NCI-H1694 (cell line): ENCODE measurements around the gene METRNL.
"Not testable (repeated sequence)": the region's sequence is repeated elsewhere in the genome, so short reads cannot be mapped to it uniquely, and the experiment has no call there.

Experiments used
- DNase-seq: peaks from one replicate; lab custom pipeline; 2025; lab: John Stamatoyannopoulos, UW

METRNL gene

GRCh38 chr17:83106913-83107655, 27.7 kb downstream of the METRNL start:
- no peak for DNase-seq

GRCh38 chr17:83107656-83108048, 28.2 kb downstream of the METRNL start:
- DNase-seq, result no peak

DNA sequence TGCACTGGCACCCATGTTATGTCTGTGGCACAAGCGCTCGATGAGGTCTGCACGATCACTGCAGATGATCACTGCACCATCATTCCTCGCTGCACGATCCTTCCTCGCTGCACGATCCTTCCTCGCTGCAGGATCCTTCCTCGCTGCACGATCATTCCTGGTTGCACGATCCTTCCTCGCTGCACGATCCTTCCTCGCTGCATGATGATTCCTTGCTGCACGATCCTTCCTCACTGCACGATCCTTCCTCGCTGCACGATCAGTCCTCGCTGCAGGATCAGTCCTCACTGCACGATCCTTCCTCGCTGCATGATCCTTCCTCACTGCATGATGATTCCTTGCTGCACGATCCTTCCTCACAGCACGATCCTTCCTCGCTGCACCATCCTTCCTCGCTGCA, 29.3 kb downstream of the METRNL start:
- DNase-seq, result no peak

GRCh38 chr17:83109386-83109785, 30.0 kb downstream of the METRNL start:
- no peak for DNase-seq

- peak; percentile 66 for DNase-seq
These were observed 30.6 kb downstream of the METRNL start for GRCh38 chr17:83109793-83110645.

GRCh38 chr17:83110735-83111134, 31.3 kb downstream of the METRNL start:
- no peak for DNase-seq

DNA sequence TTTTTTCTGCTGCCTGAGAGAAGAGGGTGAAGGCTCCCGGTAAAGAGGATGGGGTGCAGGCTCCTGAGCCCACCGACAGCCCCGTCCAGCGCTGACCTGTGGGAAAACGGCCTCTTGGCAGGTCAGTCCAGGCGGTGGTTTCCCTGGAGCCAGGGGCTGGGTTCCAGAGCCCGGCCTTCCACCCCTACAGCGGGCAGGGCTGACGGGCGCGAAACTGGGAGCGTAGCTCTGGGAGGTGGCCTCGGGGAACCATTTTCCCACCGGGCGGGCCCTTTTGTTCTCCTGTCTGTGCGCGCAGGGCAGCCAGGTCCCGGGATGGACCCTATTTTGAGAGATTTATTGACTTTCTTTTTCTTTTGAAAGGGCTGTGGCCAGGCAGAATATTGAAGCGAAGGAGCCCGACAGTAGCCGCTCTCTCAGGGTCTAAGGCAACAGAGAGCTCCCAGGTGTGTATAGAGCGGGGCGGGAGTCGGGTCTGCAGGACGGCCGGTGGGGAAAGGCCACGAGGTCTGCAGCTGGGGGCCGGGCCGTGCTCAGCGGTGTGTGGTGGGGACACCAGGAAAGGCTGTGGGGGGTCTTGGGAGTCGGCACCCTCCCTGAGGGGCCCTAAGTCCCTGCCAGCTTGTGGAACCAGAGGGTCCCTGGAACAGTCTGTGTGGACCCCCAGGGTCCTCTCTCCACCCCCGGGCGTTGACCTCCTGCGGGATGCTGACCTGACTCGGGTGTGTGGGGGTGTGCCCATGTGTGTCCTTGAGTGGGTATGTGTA, 32.3 kb downstream of the METRNL start:
- no peak for DNase-seq

GRCh38 chr17:83113381-83113780, 34.0 kb downstream of the METRNL start:
- no peak for DNase-seq

GRCh38 chr17:83113792-83114191, 34.4 kb downstream of the METRNL start:
- no peak for DNase-seq

- no peak for DNase-seq
These were observed 35.3 kb downstream of the METRNL start for GRCh38 chr17:83114706-83115105.

GRCh38 chr17:83115202-83115651, 35.8 kb downstream of the METRNL start:
- no peak for DNase-seq

- DNase-seq, result no peak
These were observed 36.4 kb downstream of the METRNL start for GRCh38 chr17:83115832-83116231.

DNA sequence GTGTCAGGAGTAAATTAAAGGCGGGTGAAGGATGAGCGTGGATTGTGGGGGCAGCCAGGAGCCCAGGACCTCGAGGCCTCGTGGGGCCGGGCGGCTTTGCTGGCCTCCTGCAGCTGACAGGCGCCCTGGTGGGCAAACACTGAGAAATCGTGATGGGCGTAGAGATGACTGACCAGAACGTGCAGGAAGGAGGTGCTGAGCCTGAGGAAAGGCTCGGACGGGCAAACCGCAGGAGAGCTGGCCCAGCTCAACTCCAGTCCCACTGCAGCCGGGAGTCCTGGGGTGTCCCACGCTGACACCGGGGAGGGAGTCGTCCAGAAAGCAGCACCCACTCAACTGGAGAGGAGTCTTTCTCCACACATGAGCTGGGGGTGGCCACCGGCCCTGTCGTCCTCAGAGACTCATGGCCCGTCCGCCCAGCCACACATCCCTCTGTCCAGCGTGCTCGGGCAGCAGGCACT, 36.9 kb downstream of the METRNL start:
- DNase-seq, result no peak

DNA sequence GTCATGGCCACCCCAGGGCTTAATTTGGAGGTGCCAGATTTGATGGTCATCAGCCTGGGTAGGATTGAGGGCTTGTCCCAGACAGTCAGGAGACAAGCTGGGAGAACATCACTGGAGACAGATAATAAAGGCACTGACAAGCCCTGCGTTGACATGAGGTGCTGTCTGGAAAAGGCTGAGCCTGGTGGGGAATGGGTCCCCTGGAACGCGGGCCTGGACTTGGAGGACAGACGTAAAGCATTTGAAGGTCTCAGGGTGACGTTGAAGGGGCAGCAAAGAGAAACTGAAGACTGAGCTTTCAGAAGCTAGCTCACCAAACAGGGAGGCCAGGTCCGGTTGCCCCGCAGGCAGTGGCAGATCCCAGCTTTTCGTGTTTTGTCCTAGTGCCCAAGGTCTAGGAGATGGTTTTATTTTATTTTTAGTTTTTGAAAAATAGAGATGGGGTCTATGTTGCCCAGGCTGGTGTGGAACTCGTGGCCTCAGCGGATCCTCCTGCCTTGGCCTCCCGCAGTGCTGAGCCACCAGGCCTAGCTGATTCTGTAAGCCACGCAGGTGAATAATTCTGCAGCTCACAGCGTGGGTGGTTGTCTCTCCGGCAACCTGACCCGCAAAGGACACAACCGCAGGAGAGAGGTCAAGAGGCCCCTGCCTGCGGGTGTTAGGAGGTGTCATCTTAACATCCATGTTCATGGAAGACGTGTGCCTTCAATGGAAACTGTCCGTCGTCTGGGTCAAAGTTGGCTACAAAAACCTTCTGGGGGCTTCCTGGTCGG, 37.6 kb downstream of the METRNL start:
- no peak for DNase-seq

DNA sequence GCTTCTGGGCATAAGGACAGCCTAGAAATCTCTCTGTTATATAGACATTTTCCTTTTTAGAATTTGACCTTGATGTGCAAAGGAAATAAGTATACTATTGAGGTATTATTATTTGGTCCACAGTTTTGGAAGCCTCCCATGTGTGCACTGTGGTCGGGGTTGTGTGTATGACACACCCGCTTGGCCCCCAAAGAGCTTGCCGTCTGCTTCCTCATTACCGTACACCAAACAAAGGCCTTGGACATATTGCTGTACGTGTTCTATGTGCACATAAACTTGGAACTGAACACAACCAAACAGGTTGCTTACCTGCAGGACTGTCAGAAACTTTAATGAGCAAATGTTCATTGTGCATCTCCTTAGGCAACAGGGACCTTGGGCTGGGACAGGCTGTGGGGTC, 38.2 kb downstream of the METRNL start:
- no peak for DNase-seq

GRCh38 chr17:83118071-83118841, 38.8 kb downstream of the METRNL start:
- DNase-seq, result no peak

GRCh38 chr17:83119987-83120864, 40.8 kb downstream of the METRNL start:
- DNase-seq, result no peak

DNA sequence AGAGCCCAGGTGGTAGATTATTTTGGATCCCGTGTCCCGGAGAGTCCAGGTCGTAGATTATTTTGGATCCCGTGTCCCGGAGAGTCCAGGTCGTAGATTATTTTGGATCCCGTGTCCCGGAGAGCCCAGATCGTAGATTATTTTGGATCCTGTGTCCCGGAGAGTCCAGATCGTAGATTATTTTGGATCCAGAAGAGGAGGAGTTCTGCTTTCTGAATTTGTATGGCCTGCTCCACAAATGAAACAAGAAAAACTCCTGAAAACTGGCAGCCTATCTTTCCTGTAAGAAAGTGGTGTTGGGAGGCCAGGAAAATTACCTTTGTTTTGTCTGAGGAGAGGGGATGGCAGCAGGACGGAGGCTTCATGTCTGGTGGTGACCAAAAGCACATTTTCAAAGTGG, 42.1 kb downstream of the METRNL start:
- not testable (repeated sequence) for DNase-seq

GRCh38 chr17:83121921-83122820, 42.8 kb downstream of the METRNL start:
- no peak for DNase-seq
